ENCODE data around the gene BNIPL. TPM values are rescaled to one million over a fixed set of nuclear protein-coding genes. Genes with fewer than 3 reads are reported as not detected.

Gene BNIPL
- total and polyA plus RNA-seq, 2 of the 13 experiments (the other 11 are each of a cell fraction or from before 2014, with no cell fraction given), result 0.40 to 1.1 TPM

DNA sequence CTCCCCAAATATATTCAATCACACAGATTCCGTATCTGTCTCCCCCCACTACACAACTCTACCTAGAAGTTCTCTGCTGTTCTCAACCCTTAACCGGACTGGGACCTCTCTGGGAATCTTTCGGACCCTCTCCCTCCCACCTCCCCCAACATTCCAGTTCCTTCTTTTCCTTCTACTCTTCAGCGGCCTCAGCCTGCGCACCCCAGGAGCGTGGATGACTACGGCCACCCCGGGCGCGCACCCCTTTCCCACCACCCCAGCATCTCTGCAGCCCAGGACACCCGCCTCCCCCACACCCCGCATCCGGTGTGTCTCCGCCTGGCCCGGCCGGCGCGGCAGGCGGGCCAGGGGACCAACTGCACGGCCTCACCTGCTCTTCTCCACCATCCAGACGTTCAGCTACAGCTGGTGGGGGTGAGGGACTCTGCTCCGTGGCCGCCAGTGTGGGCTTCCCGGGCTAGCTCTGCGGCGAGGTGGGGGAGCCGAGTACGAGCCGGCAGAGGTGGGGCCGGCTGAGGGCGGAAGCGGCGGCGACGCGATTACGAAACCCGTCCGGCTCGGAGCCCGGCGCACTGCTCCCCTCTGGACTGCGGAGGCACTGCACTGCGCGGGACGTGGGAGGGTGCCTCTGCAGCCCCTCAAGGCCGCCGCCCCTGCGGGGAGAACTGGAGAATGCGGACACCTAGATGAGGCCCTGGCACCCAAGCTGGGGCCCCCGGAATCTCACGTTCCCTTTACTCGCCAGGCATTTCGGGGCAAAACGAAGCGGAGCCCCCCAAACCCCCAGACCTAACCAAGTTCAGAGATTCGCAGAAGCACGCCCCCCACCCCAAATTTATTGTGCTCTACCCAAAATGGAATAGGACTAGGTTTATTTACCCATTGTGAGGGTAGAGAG is 23.0 kb downstream of the BNIPL start, which contains the start of gene CDC42SE1 (continued):
- TF ChIP-seq ZNF350 (CRISPR knock-in tag; IDR thresholded peaks at IDR 0.05; ENCODE audit: borderline replicate concordance, low read depth) (peak; percentile 82), ZNF879 (CRISPR knock-in tag; IDR thresholded peaks at IDR 0.05) (no peak), ZNF274 (CRISPR knock-in tag; IDR thresholded peaks at IDR 0.05) (no peak; the same call in 1 of the 2 replicates), CBFB (CRISPR knock-in tag; IDR thresholded peaks at IDR 0.05) (peak; percentile 66; the same call in 1 of the 2 replicates), ZFP62 (CRISPR knock-in tag; IDR thresholded peaks at IDR 0.05) (no peak), ZNF510 (CRISPR knock-in tag; IDR thresholded peaks at IDR 0.05; ENCODE audit: low read depth) (peak; percentile 54; the same call in 1 of the 2 replicates), SOX13 (IDR thresholded peaks at IDR 0.05) (no peak), SOX13 (CRISPR knock-in tag; conservative IDR thresholded peaks at IDR 0.05 in 1 of 2, IDR thresholded peaks at IDR 0.05 in 1 of 2) (peak in 1 of 2 experiments; percentile 66; a peak in 2 of 4 replicates), ARID4A (CRISPR knock-in tag; IDR thresholded peaks at IDR 0.05; ENCODE audit: borderline replicate concordance) (peak; percentile 80; the same call in 1 of the 2 replicates), ZNF451 (CRISPR knock-in tag; IDR thresholded peaks at IDR 0.05) (no peak), ZNF83 (CRISPR knock-in tag; IDR thresholded peaks at IDR 0.05; ENCODE audit: borderline replicate concordance) (no peak), ZNF160 (CRISPR knock-in tag; IDR thresholded peaks at IDR 0.05) (no peak), GABPA (IDR thresholded peaks at IDR 0.05; ENCODE audit: low read depth, low read length) (peak; percentile 51), GABPA (CRISPR knock-in tag; IDR thresholded peaks at IDR 0.05; ENCODE audit: low read depth) (peak; percentile 73), ONECUT2 (CRISPR knock-in tag; IDR thresholded peaks at IDR 0.05) (no peak), ZNF431 (CRISPR knock-in tag; IDR thresholded peaks at IDR 0.05; ENCODE audit: borderline replicate concordance, low read depth) (no peak), SMAD3 (CRISPR knock-in tag; IDR thresholded peaks at IDR 0.05) (peak; percentile 51; the same call in 1 of the 2 replicates), CCAR2 (optimal IDR thresholded peaks at IDR 0.05; ENCODE audit: low read depth, low read length) (no peak)
- TF ChIP-seq, protein P1, sequence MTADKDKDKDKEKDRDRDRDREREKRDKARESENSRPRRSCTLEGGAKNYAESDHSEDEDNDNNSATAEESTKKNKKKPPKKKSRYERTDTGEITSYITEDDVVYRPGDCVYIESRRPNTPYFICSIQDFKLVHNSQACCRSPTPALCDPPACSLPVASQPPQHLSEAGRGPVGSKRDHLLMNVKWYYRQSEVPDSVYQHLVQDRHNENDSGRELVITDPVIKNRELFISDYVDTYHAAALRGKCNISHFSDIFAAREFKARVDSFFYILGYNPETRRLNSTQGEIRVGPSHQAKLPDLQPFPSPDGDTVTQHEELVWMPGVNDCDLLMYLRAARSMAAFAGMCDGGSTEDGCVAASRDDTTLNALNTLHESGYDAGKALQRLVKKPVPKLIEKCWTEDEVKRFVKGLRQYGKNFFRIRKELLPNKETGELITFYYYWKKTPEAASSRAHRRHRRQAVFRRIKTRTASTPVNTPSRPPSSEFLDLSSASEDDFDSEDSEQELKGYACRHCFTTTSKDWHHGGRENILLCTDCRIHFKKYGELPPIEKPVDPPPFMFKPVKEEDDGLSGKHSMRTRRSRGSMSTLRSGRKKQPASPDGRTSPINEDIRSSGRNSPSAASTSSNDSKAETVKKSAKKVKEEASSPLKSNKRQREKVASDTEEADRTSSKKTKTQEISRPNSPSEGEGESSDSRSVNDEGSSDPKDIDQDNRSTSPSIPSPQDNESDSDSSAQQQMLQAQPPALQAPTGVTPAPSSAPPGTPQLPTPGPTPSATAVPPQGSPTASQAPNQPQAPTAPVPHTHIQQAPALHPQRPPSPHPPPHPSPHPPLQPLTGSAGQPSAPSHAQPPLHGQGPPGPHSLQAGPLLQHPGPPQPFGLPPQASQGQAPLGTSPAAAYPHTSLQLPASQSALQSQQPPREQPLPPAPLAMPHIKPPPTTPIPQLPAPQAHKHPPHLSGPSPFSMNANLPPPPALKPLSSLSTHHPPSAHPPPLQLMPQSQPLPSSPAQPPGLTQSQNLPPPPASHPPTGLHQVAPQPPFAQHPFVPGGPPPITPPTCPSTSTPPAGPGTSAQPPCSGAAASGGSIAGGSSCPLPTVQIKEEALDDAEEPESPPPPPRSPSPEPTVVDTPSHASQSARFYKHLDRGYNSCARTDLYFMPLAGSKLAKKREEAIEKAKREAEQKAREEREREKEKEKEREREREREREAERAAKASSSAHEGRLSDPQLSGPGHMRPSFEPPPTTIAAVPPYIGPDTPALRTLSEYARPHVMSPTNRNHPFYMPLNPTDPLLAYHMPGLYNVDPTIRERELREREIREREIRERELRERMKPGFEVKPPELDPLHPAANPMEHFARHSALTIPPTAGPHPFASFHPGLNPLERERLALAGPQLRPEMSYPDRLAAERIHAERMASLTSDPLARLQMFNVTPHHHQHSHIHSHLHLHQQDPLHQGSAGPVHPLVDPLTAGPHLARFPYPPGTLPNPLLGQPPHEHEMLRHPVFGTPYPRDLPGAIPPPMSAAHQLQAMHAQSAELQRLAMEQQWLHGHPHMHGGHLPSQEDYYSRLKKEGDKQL (CRISPR knock-in tag; IDR thresholded peaks at IDR 0.05; ENCODE audit: low read depth), result 0 out of 2 replicates have a peak, but pooled peaks have one; percentile 44
- TF ChIP-seq, protein P2, sequence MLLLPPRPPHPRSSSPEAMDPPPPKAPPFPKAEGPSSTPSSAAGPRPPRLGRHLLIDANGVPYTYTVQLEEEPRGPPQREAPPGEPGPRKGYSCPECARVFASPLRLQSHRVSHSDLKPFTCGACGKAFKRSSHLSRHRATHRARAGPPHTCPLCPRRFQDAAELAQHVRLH (CRISPR knock-in tag; IDR thresholded peaks at IDR 0.05; ENCODE audit: borderline replicate concordance, low read depth), result peak; percentile 55; the same call in 1 of the 2 replicates
